PFSK-1 (cell line): ENCODE measurements around the gene PPP4R4.

Experiments used
- FOXP2 ChIP-seq: optimal IDR thresholded peaks from 2 replicates; pipeline ENCODE3; 2011; ENCODE audit warnings: borderline replicate concordance, control low read depth, inconsistent platforms; ENCODE audit not compliant: insufficient read depth; ENCODE audit errors: extremely low read length, extremely low read depth
- POLR2AphosphoS5 ChIP-seq: IDR thresholded peaks from 2 replicates; pipeline ENCODE4 v1.6.1; 2012; ENCODE audit warnings: low read depth, mild to moderate bottlenecking, control low read depth, low read length, moderate library complexity
- REST ChIP-seq, 2 experiments: IDR thresholded peaks; 2 replicates each; pipeline versions ENCODE4 v1.6.1 to v1.8.0; 2011 to 2012; ENCODE audit warnings: low read depth in 2 of 2, low read length in 2 of 2, control low read depth in 1 of 2, inconsistent platforms in 1 of 2, mild to moderate bottlenecking in 1 of 2, moderate library complexity in 1 of 2; ENCODE audit not compliant: insufficient read depth in 1 of 2
- SIN3A ChIP-seq: IDR thresholded peaks from 2 replicates; pipeline ENCODE4 v1.6.1; 2012; ENCODE audit warnings: mild to moderate bottlenecking, low read length, moderate library complexity, borderline replicate concordance; ENCODE audit not compliant: insufficient read depth
- TAF1 ChIP-seq: IDR thresholded peaks from 2 replicates; pipeline ENCODE4 v1.6.1; 2012; ENCODE audit warnings: low read length, control low read depth, borderline replicate concordance; ENCODE audit not compliant: insufficient read depth

PPP4R4 gene

GRCh38 chr14:94304243-94304642 lies 130.1 kb downstream of the PPP4R4 start:
- no peak for TF ChIP-seq REST (IDR thresholded peaks at IDR 0.05; ENCODE audit: insufficient read depth in 1 of 2, low read depth in 2 of 2, low read length in 2 of 2)
- no peak for TF ChIP-seq TAF1
- TF ChIP-seq SIN3A, result no peak
- TF ChIP-seq FOXP2, result no peak
- no peak for TF ChIP-seq POLR2AphosphoS5

GRCh38 chr14:94305620-94306019 lies 131.5 kb downstream of the PPP4R4 start:
- TF ChIP-seq REST (IDR thresholded peaks at IDR 0.05; ENCODE audit: insufficient read depth in 1 of 2, low read depth in 2 of 2, low read length in 2 of 2), result no peak
- no peak for TF ChIP-seq TAF1
- TF ChIP-seq FOXP2, result no peak
- no peak for TF ChIP-seq POLR2AphosphoS5
- no peak for TF ChIP-seq SIN3A

GRCh38 chr14:94306047-94306978 lies 132.2 kb downstream of the PPP4R4 start:
- no peak for TF ChIP-seq SIN3A
- no peak for TF ChIP-seq TAF1
- no peak for TF ChIP-seq REST (IDR thresholded peaks at IDR 0.05; ENCODE audit: insufficient read depth in 1 of 2, low read depth in 2 of 2, low read length in 2 of 2)
- no peak for TF ChIP-seq POLR2AphosphoS5
- TF ChIP-seq FOXP2, result no peak

DNA sequence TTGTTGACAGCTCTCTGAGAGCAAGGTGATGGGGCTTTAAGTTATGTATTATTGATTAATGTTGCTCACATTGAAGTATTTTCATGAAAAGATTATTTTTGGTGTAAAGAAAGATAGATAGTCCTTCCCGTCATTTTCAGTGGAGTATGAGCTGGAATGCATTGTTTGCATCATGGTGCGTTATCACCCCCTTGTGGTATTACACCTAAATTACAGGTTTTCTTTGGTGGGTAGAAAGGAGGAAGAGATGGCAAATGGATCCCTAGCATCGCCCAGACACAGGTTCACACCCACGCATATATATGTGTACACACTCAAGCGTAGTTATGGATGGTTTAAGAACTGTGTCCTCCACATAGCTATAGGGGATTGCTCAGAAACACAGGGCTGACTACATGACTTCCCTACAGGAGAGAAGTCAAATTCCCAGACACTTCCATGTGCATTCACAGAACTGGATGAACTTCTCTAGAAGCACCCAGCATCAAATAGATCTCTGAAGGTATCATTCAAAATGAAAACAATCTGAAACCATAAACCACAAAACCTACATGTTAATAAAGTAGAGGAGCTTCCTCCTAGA lies 133.4 kb downstream of the PPP4R4 start:
- TF ChIP-seq SIN3A (no peak), REST (IDR thresholded peaks at IDR 0.05; ENCODE audit: insufficient read depth in 1 of 2, low read depth in 2 of 2, low read length in 2 of 2) (no peak), TAF1 (no peak), FOXP2 (no peak), POLR2AphosphoS5 (no peak)
